NCI-H524 (cell line): ENCODE results near the gene TMEM121B.
A peak's percentile ranks its signal among the peaks of the same experiment; 100 is the strongest.

Experiments
- DNase-seq, 2 experiments: peaks; one replicate each; lab custom pipeline; 2025; lab: John Stamatoyannopoulos, UW

The TMEM121B gene

DNA sequence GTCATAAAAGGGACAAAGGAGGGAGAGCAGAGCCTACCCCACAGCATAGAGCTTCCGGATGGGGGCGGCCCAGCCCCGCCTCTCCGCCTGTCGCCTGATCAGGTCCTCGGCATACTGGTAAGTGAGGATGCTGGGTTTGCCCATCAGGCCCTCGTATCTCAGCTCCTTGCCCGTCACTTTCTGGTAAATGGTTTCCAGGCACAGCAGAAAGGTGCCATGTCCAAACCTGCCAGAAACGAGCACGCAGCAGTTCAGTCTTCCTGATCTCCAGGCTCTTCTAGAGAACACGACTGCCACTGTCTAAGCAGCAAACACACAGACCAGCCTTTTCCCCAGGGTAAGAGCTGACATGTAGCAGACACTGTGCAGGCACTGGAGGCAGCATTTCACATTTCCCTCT, 17.4 kb upstream of the TMEM121B start:
- DNase-seq = no peak

- DNase-seq = no peak
Observed at GRCh38 chr22:17137861-17138425, 16.8 kb upstream of the TMEM121B start.

GRCh38 chr22:17137170-17137569, 16.0 kb upstream of the TMEM121B start:
- no peak for DNase-seq

- DNase-seq = no peak
Observed at GRCh38 chr22:17135153-17135760, 14.1 kb upstream of the TMEM121B start.

DNA sequence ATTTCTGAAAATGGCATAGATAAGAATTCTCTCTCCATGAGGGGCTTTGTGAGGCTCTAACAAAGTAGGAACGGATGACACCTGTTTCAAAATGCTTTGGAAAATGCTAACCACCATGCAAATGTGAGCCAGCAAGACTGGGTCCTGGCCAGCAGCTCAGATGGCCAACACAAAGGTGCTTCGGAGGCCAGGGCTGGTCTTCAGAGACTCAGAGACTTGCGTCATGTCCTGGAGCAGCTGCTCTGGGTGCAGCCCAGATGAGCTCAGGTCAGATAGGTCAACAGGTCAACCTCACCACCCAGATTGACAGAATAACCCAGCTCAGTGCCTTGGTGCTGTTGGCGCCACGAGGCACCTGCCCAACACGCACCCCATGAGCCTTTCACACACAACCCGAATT, 12.0 kb upstream of the TMEM121B start:
- DNase-seq = no peak

DNA sequence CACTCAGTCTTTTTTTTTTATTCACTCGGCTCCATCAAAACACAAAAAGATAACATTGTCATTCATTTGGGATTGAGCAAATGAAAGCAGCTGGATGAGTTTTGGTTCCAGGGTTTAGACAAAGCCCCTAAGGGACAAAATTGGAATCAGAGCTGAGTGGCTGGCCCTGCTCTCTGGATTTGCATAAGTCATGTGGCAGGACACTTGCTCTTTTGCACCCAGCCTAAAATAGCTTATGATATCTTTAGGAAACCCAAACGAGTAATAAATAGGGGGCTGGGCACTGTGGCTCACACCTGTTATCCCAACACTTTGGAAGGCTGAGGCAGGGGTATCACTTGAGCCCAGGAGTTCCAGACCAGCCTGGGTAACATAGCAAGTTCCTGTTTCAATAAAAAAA, 11.0 kb upstream of the TMEM121B start:
- no peak for DNase-seq

DNA sequence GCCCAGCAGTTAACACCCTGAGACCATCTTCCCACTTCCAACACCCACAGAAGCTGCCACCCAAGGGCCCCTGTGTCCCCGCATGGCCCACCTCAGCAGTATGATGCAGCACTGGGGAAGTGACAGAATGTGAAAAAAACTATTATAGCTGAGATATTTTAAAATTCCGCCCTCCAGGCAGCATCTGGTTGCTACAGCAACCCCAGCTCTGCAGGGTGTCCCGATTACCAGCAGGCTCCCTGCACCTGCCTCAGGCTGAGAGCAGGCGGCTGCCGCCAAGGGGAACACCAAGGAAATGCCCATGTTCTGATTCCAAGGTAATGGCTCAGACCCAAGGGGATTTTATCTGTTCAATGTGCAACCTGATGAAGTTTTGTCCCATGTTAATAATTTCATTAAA, 10.5 kb upstream of the TMEM121B start:
- peak in 1 of 2 experiments; percentile 61 for DNase-seq

- no peak for DNase-seq
Observed at GRCh38 chr22:17130199-17130598, 9.0 kb upstream of the TMEM121B start.

- DNase-seq = peak in 1 of 2 experiments; percentile 55
Observed at GRCh38 chr22:17120711-17121232, 388 bp downstream of the TMEM121B start.

- DNase-seq = no peak
Observed at GRCh38 chr22:17120281-17120680, 879 bp downstream of the TMEM121B start.

DNA sequence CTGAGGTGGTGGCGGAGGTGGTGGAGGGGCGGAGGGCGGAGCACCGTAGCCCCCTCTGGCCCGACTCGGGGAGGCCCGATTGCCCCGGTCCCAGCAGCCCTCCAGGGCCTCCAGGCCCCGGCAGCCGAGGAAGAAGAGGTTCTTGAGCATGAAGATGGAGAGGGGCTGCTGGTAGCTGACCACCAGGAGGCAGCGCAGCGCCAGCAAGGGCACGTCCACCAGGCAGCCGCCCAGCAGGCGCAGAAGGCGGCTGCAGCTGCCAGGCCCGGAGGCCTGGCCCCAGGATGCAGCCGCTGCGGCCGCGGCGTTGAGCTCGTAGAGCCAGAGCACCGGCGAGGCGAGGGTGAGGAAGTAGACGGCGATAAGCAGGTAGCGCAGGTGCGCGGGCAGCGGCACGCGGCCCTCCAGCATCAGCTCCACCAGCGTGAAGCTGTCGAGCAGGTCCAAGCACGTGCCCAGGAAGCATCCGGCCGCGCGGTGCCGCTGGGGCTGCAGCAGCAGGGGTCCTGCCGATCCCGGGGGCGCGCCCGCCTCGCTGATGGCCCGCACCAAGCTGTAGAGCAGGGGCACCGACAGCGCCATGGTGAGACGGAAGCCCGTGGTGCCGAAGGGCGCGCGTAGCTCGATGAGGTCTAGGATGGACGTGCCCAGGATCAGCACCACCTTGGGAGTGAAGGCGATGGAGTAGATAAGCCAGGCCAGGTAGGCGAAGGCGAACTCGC, 1.5 kb downstream of the TMEM121B start:
- DNase-seq = no peak

DNA sequence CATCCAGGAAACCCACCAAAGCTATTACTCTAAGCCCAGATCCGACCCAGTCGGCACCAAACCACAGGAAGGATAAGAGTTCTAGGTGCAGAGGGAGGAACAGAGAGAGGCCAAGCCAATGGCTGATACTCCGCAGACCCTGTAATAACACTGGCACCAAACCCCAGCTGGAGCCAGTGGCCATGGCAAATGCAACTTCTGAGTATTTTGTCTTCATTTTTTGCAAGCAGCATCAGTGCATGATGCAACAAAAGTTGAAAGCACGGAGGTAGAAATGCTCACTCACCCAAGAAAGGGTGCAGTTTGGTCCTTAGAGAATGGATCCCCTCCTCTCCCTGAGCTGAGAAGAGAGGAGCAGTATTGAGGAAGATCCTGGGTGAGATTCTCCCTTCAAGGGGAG, 2.8 kb downstream of the TMEM121B start:
- DNase-seq = no peak

DNA sequence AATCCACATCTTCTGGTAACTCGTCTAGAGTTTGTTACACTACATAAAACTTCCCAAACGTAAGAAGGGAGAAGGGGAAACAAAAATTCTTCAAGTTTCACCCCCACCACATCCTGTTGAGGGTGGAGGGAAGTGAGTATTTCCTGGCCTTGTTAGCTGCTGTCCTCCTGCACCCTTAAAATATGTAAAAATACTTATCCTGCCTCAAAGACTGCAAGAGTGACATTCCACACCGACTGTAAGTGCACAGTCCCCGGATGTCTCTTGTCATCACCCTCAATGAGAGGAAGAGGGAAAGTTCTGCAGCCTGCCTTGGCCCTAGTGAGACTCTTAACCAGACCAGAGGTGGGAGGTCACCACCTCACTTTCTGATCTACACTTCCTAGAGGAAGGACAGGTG, 3.3 kb downstream of the TMEM121B start:
- no peak for DNase-seq

DNA sequence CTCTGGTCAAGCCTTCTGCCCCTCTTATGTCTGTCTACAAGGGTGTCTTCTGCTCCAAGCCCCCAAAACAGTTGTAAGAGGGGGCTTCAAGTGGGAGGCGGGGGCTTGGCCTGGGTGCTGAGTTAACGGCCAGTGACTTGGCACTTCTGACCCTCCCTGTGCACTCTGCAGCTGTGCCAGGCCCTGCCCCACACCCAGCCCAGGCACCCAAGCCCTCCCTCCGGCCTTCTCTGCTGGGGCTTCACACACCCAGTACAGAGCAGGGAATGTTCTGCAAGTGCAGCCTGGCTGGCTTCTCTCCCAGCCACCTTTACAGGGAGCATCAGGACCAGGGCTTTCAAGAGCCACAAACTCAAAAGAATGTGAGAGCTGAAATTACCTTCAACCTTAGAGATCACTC, 3.8 kb downstream of the TMEM121B start:
- DNase-seq = no peak

DNA sequence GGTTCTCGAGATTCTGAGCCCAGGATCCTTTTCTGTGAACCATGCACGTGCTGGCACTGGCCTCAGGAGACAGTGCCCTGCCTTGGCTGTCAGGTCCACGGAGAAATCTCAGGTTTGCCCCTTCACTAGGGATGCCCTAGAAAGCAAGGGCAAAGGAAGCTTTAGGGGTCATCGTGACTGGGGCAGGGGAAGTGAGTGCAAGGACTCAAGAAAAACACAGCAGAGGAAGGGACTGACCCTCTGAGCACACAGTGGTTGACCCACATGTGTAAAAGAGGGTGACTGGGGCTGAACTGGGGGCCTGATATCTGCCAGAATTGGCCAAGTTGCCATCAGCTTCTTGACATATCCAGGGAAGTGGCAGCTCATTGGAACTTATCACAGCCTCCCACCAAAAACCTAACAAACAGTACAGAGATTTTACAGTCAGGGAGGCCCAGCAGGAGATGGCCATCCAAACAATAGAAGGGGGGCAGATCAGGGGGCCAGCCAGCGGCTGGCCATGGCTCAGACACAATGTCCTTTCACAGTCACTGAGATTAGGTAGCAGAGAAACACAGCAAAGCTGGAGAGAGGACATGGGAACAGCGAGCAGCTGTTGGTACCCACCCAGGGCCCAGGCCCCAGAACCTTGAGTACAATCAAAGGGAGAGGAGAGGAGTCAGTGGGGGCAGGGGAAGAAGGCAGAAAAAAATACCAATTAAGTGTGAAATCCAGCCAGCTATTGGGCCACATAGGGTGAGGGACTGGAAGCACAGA, 4.4 kb downstream of the TMEM121B start:
- DNase-seq = no peak

DNA sequence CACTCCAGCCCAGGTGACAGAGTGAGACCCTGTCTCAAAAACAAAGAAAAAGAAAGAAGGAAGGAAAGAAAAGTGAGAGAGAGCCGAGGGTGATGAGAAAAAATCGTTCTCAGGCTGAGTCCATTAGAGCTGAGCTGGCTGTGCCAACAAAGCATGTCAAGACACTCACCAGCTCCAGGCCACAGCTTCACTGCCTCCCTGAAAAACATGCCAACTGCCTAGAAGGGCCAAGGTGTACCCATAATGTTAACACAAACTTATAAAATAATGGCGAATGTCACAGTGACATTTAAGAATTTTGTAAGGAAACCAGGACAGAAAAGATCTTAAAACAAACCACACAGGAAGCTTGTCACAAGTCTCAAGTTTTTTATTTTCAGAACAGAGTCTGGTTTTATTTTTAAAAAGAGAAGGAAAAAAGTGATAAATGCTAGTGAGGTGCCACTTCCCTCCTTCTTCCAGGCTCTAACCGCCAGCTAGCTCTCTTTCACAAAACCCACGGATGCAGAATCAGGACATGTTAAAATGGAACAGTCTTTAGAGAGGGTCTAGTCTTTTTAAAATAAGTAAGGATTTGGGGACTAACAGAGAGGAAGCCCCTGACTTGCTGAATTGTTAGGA, 5.1 kb downstream of the TMEM121B start:
- DNase-seq = no peak

- DNase-seq = no peak
Observed at GRCh38 chr22:17115236-17115635, 5.9 kb downstream of the TMEM121B start.

DNA sequence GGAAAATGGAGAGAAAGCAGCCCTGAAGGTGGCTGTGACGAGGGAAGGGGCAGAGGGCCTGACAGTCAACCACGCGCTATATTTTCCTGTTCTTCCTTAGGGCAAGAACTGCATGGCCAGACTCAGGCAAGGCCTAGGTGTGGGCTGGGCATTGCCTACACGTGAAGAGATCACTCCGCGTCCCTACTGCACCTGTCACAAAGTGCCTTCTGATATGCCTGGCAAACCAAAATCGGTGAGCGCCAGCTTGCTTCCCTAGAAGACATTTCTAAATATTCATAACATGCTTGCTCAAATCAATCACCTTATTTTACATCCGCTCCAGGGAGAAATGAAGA, 6.3 kb downstream of the TMEM121B start:
- DNase-seq = no peak

DNA sequence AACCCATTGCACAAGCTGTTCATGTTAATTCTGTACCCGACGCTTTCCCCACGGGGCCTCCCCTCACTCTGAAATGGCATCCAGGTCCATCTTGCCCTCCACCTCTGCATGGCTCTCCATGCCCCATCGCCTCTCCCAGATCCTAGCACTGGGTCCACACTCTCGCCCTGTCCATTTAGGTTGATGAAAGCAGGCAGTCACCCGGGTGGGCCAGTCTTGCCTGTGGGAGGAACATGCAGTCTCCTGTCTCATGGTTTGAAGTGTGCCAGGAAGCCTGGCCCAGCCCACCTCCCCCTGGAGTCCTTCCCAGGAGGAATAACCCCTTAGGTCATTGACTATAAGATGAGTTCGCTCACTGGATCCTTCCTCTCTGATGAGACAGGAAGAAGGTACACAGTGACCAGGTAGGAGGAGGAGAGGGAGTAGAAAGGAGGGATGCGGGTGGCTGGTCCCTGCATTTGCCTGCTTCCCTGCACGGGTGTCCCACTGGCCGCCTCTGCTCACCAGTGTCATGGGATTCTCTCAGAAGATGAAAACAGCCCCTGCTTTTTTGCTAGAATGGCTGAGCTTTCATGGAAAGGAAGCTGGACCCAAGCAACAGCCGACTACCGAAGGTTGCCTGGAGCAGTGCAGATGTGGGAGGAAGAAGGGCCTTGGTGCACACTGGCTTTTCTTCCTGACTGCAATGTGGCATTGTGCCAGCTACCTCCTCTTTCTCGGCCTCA, 6.8 kb downstream of the TMEM121B start:
- no peak for DNase-seq

DNA sequence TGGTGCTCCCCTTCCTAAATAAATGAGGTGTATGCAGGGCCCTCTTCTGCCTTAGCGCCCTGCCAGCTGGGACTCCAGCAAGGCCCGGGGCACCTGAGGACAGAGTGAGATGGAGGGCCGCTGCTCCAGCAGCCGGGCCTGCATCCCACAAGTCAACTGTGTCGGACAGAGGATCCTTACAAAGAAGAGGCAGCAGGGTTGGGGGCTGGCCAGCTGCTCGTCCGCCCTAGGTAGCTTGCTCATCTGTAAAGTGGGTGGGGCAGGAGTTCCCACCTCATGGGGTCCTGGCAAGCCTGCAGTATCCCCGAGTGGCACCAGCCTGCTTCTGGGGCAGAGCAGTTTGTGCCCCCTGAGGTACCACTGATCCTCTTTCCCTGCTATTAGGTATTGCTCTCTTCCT, 7.6 kb downstream of the TMEM121B start:
- DNase-seq = no peak

DNA sequence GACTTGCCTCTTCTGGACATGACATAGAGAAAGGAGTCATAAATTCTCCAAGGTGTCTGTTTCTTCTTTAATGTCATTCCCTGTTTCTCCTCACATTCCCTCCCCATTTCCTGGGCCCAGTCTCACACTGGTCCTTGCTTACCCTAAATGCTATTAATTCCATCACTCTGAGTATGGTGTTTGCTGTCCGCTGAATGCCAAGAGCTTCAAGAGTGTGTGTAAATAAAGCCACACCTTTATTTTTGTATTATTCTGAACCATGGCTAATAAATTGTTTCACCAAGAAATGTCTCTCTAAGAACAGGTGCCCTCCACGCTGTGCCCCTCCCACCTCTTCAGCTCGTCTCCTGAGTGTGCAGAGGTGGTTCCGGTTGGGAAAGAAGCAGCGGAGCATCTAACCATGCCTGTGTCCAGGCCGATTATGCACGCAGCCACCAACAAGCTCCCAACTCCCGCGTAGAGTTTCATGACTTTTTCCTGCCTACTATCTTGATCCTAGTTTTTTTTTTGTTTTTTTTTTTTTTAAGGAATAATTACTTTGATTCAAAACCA, 8.6 kb downstream of the TMEM121B start:
- DNase-seq = no peak
